HCT116 (cell line): Measurements from ENCODE around the gene SEC16A. TPM values are rescaled to one million over a fixed set of nuclear protein-coding genes. Genes with fewer than 3 reads are reported as not detected.

Experiments used
- ATAC-seq: fragments of 200-7000 bp; cut with Tn5 transposase; 2 replicates; pipeline ENCODE4 v1.9.1; 2020; ENCODE audit warnings: mild to moderate bottlenecking, moderate library complexity
- BruUV-seq: library from RNA; stranded (reverse); fragments of 400-500 nt; replicated peaks from 2 replicates; lab custom pipeline; 2021; lab: Mats Ljungman, UMichigan
- CTCF ChIA-PET: fragments of 300-600 bp; sonication (Branson Sonifier 250); formaldehyde crosslinking; loops from one replicate; lab custom pipeline; 2021; ENCODE audit warnings: antibody characterized with exemption; lab: Charles Lee
- POLR2A ChIA-PET: fragments of 300-600, 350-600 bp; sonication (Branson Sonifier 250); formaldehyde crosslinking; loops from one replicate; lab custom pipeline; 2021; ENCODE audit warnings: antibody characterized with exemption; lab: Charles Lee
- RAD21 ChIA-PET, 2 experiments: fragments of 300-600 bp; sonication (Branson Sonifier 250); formaldehyde crosslinking; loops; one replicate each; lab custom pipeline; 2023; ENCODE audit warnings: low total read pairs in 2 of 2; ENCODE audit not compliant: uncharacterized antibody in 2 of 2, unreplicated experiment in 2 of 2, low non-redundant PET in 1 of 2; lab: Charles Lee
- DNase-seq: peaks from one replicate; pipeline ENCODE4 v3.0.0-alpha.2; 2010; ENCODE audit warnings: low read depth, low spot score
- H2AFZ ChIP-seq: fragments of 200-600 bp; shearing (Covaris generic), sonication (generic); 2 replicates; pipeline ENCODE4 v1.6.1; 2017; ENCODE audit warnings: low read depth, mixed run types, mixed read lengths, antibody characterized with exemption, low read length; ENCODE audit not compliant: poor library complexity, severe bottlenecking
- H3K27ac ChIP-seq: 2 replicates; pipeline ENCODE4 v1.5.1; 2012; ENCODE audit warnings: low read depth, low read length
- H3K27me3 ChIP-seq: fragments of 200-600 bp; sonication (generic); 2 replicates; pipeline ENCODE4 v1.6.1; 2016; ENCODE audit warnings: mixed run types, low read length, mixed read lengths; ENCODE audit not compliant: insufficient read depth
- H3K36me3 ChIP-seq, 2 experiments: fragments of 200-500 bp in 1 of 2; fragments of 200-600 bp in 1 of 2; sonication (Bioruptor generic) in 1 of 2; sonication (generic) in 1 of 2; 2 replicates each; pipeline versions ENCODE4 v1.5.1 to v1.6.1; 2014 to 2016; ENCODE audit warnings: low read length in 2 of 2, inconsistent platforms in 1 of 2, mixed read lengths in 1 of 2, mixed run types in 1 of 2; ENCODE audit not compliant: insufficient read depth in 2 of 2, control insufficient read depth in 1 of 2
- H3K4me1 ChIP-seq, 2 experiments: fragments of 200-600 bp in 1 of 2; sonication (generic) in 1 of 2; 2 replicates each; pipeline versions ENCODE4 v1.5.1 to v1.6.1; 2012 to 2017; ENCODE audit warnings: low read length in 2 of 2, inconsistent platforms in 1 of 2, mild to moderate bottlenecking in 1 of 2, mixed read lengths in 1 of 2, mixed run types in 1 of 2, moderate library complexity in 1 of 2; ENCODE audit not compliant: insufficient read depth in 2 of 2, control insufficient read depth in 1 of 2
- H3K4me2 ChIP-seq: fragments of 200-600 bp; sonication (generic); 2 replicates; pipeline ENCODE4 v1.6.1; 2017; ENCODE audit warnings: mixed run types, low read length, mixed read lengths
- H3K4me3 ChIP-seq, 2 experiments: fragments of 200-600 bp in 1 of 2; sonication (generic) in 1 of 2; replicated peaks in 1 of 2; 2 replicates each; pipeline ENCODE4 v1.5.1; 2011 to 2016; ENCODE audit warnings: low read length in 2 of 2, control low read depth in 1 of 2, low read depth in 1 of 2, mild to moderate bottlenecking in 1 of 2, mixed read lengths in 1 of 2, mixed run types in 1 of 2
- H3K79me2 ChIP-seq: fragments of 200-600 bp; sonication (generic); 2 replicates; pipeline ENCODE4 v1.6.1; 2017; ENCODE audit warnings: mild to moderate bottlenecking, mixed run types, low read length, moderate library complexity, mixed read lengths; ENCODE audit not compliant: insufficient read depth
- H3K9ac ChIP-seq: fragments of 200-600 bp; sonication (generic); 2 replicates; pipeline ENCODE4 v1.6.1; 2016; ENCODE audit warnings: low read length, mixed read lengths
- H3K9me2 ChIP-seq: fragments of 200-600 bp; sonication (generic), shearing (Covaris generic); 2 replicates; pipeline ENCODE4 v1.6.1; 2017; ENCODE audit warnings: mixed run types, mild to moderate bottlenecking, moderate library complexity; ENCODE audit not compliant: insufficient read depth
- H3K9me3 ChIP-seq, 2 experiments: fragments of 200-500 bp in 1 of 2; fragments of 200-600 bp in 1 of 2; sonication (Bioruptor generic) in 1 of 2; sonication (generic) in 1 of 2; 2 replicates each; pipeline ENCODE4 v1.6.1; 2014 to 2017; ENCODE audit warnings: low read length in 2 of 2, mixed read lengths in 2 of 2, inconsistent platforms in 1 of 2, low read depth in 1 of 2, mild to moderate bottlenecking in 1 of 2, mixed run types in 1 of 2, moderate library complexity in 1 of 2; ENCODE audit not compliant: control insufficient read depth in 1 of 2, insufficient read depth in 1 of 2
- H4K20me1 ChIP-seq: fragments of 200-600 bp; sonication (generic), shearing (Covaris generic); 2 replicates; pipeline ENCODE4 v1.6.1; 2017; ENCODE audit warnings: mixed run types, mild to moderate bottlenecking, moderate library complexity; ENCODE audit not compliant: insufficient read depth
- CBX3 ChIP-seq: IDR thresholded peaks from 2 replicates; pipeline ENCODE4 v1.6.1; 2012; ENCODE audit warnings: low read depth
- CEBPB ChIP-seq: IDR thresholded peaks from 2 replicates; pipeline ENCODE4 v1.6.1; 2012; ENCODE audit warnings: low read depth
- EZH2 ChIP-seq: fragments of 200-600 bp; sonication (generic); IDR thresholded peaks from 2 replicates; pipeline ENCODE4 v1.6.1; 2017; ENCODE audit warnings: antibody characterized with exemption, mixed run types
- EZH2phosphoT487 ChIP-seq: fragments of 200-600 bp; IDR thresholded peaks from 2 replicates; pipeline ENCODE4 v1.6.1; 2018; ENCODE audit warnings: antibody characterized with exemption, borderline replicate concordance
- FOSL1 ChIP-seq: IDR thresholded peaks from 2 replicates; pipeline ENCODE4 v1.6.1; 2012; ENCODE audit warnings: low read depth
- JUND ChIP-seq: IDR thresholded peaks from 2 replicates; pipeline ENCODE4 v1.6.1; 2012
- MAX ChIP-seq: IDR thresholded peaks from 2 replicates; pipeline ENCODE4 v1.6.1; 2012
- POLR2A ChIP-seq: IDR thresholded peaks from 2 replicates; pipeline ENCODE4 v1.7.0; 2011; ENCODE audit warnings: borderline replicate concordance; ENCODE audit not compliant: insufficient read depth, insufficient read length; ENCODE audit errors: extremely low read depth
- RAD21 ChIP-seq: IDR thresholded peaks from 2 replicates; pipeline ENCODE4 v1.6.1; 2012; ENCODE audit warnings: low read depth, mild to moderate bottlenecking
- REST ChIP-seq: IDR thresholded peaks from 2 replicates; pipeline ENCODE4 v1.6.1; 2012; ENCODE audit warnings: low read depth
- SP1 ChIP-seq: IDR thresholded peaks from 2 replicates; pipeline ENCODE4 v1.6.1; 2012; ENCODE audit warnings: low read depth
- SRF ChIP-seq: IDR thresholded peaks from 2 replicates; pipeline ENCODE4 v1.6.1; 2012; ENCODE audit warnings: low read depth
- YY1 ChIP-seq: IDR thresholded peaks from 2 replicates; pipeline ENCODE4 v1.6.1; 2011; ENCODE audit warnings: low read length, low read depth, moderate library complexity, mild to moderate bottlenecking; ENCODE audit not compliant: insufficient replicate concordance; ENCODE audit errors: extremely low read depth
- ZBTB33 ChIP-seq: IDR thresholded peaks from 2 replicates; pipeline ENCODE4 v1.6.1; 2011; ENCODE audit warnings: mild to moderate bottlenecking, low read length, moderate library complexity; ENCODE audit not compliant: insufficient replicate concordance; ENCODE audit errors: extremely low read depth
- ZFX ChIP-seq: fragments of 450-650 bp; IDR thresholded peaks from 2 replicates; pipeline ENCODE4 v1.6.1; 2017
- ZNF274 ChIP-seq: fragments of 200-500 bp; sonication (Bioruptor generic); IDR thresholded peaks from 2 replicates; pipeline ENCODE4 v1.6.1; 2014; ENCODE audit warnings: mild to moderate bottlenecking, low read depth, low read length, inconsistent platforms
- intact Hi-C: fragments of 100-400 bp; cut with micrococcal nuclease; formaldehyde crosslinking; loops from 2 replicates; pipeline ENCODE4 v1.10.0; 2022
- total RNA-seq: library from RNA; stranded (reverse); gene quantifications from one replicate; pipeline ENCODE4 v1.2.1, GENCODE V29; 2021; ENCODE audit not compliant: unreplicated experiment

The SEC16A gene
- total RNA-seq, 1 experiment from 2014 or later = 49.8 TPM

DNA sequence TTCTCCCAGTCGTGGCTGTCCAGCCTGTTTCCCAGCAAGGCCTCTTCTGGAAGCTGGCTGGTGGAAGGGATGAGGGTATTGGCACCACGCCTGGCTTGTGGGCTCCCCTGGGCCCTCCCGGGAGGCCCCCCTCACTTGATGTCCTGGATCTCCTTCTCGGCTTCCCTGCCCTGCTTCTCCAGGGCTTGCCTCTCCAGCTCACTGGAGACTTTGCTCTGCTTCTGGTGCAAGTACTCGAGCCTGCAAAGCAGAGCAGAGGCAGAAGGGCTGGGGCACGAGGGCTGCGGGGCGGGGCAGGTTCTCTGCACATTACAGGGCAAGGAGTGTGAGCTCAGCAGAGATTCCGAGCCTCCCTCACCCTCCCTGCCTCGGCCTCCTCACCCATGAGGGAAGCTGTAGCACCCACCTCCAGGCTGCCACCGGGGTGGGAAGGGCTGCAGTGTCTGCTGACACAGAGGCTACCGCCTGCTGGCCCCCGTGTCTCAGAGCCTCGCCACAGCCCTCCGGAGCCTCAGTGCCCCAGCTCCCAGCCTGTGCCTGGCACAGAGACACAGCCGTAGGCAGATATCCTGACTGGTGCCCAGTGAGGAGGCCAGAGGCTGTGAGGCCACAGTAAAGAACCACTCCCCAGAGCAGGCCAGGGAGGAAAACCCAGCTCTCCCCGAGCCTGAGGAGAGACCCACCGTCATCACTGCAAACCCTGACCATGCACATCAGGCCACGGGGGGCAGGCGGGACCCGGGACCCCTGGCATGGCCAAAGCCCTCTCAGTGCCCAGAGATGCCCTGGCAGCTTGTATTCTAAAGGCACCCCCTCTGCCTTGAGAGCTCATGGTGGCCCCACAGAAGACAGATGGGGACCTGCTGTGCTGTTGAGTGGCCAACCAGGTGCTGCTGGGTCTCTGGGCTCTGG lies 90.0 kb downstream of the SEC16A start (continued):
- no peak for TF ChIP-seq CBX3
- TF ChIP-seq, all 23 proteins: peak for 0

DNA sequence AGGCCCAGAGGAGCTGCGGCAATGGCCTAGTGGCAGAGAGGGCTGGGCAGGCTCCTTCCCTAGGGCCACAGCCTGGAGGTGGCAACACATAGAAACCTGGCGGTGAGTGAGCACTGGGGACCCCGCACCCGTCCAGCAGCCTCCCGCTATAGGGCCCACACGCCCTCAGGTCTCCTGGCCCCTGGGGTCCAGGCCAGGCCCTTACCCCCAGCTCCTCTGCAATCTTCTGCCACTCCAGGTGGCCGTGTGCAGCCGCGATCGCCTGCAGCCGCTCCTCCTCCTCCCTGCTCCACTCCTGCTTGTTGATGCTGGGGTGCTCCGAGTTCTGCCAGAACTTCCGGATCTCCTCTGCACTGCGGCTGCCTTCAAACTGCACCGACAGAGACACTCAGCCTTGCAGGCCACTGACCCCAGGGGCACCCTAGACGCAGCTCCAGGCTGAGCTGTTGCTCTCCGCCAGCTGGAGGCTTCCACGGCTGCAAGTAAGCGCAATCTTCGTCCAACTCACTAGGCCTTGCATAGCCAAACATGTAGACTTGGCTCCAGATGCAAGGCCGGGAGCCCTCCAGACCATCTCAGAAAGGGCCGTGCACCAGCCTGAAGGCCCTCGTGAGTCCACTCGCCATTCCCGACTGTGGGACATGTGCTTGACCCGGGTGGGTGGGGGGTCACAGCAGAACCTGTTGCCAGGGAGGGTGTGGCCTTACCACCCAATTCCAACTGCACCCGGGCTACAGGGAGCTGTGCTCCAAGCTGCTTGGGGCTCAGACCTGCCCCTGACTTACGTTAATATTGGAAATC lies 90.9 kb downstream of the SEC16A start:
- Histone ChIP-seq H3K4me1 (no peaks in the 10 kb centered on the region), H3K36me3 (peaks cover 50 to 66% of the 10 kb centered on the region in 2 experiments), H3K9me2 (no peaks in the 10 kb centered on the region), H2AFZ (no peak overlapping the region), H3K9ac (no peak overlapping the region), H3K4me2 (no peak overlapping the region), H3K4me3 (no peak overlapping the region), H3K9me3 (no peaks in the 10 kb centered on the region), H3K27ac (no peak overlapping the region), H3K79me2 (peaks cover 33% of the 10 kb centered on the region; the same call in 1 of the 2 replicates), H3K27me3 (no peaks in the 10 kb centered on the region), H4K20me1 (no peaks in the 10 kb centered on the region)
- intact Hi-C loops = no loop called here
- RAD21 ChIA-PET = no interaction called here
- ATAC-seq (no peak), DNase-seq (no peak)
- POLR2A ChIA-PET = no interaction called here
- BruUV-seq = no TSS peak
- CTCF ChIA-PET = no interaction called here
- no peak for TF ChIP-seq REST
- TF ChIP-seq EZH2phosphoT487 = no peak
- no peak for TF ChIP-seq CEBPB
- TF ChIP-seq POLR2A = no peak
- TF ChIP-seq ZBTB33 = no peak
- no peak for TF ChIP-seq JUND
- TF ChIP-seq EZH2 = no peak
- TF ChIP-seq ZNF274 = no peak
- TF ChIP-seq SRF = no peak
- TF ChIP-seq YY1 = no peak
- no peak for TF ChIP-seq SP1
- TF ChIP-seq FOSL1 = no peak
- TF ChIP-seq ZFX = no peak
- TF ChIP-seq RAD21 = no peak
- no peak for TF ChIP-seq MAX
